GM18498 (cell line): ENCODE results near the gene GRK1.
"Not testable (repeated sequence)": the region's sequence is repeated elsewhere in the genome, so short reads cannot be mapped to it uniquely, and the experiment has no call there.

Source experiments
- ATAC-seq: cut with Tn5 transposase; IDR thresholded peaks from one replicate; pipeline ENCODE4 v1.9.1; 2021; ENCODE audit warnings: mild to moderate bottlenecking, moderate library complexity; ENCODE audit not compliant: unreplicated experiment

Gene GRK1

DNA sequence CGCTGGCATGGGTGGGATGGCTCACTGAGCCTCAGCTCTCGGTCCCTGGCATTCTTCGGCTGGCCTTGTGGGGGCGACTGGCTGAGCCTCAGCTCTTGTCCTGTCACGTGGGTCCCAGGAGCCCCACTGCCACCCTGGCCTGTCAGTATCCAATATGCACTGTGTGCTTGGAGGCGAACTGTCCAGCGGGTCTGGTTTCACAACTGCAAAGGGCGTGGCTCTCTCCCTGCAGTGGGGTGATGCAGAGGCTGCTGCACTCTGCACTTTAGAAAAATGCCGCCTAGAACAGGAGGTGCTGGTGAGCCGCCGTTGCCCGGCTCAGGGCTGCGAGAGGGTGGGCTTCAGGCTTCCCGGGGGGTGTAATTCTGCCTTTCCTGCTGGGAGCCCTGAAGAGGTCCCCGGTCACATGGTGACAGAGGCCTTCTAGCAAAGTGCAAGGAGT, 75.0 kb downstream of the GRK1 start:
- no peak for ATAC-seq

DNA sequence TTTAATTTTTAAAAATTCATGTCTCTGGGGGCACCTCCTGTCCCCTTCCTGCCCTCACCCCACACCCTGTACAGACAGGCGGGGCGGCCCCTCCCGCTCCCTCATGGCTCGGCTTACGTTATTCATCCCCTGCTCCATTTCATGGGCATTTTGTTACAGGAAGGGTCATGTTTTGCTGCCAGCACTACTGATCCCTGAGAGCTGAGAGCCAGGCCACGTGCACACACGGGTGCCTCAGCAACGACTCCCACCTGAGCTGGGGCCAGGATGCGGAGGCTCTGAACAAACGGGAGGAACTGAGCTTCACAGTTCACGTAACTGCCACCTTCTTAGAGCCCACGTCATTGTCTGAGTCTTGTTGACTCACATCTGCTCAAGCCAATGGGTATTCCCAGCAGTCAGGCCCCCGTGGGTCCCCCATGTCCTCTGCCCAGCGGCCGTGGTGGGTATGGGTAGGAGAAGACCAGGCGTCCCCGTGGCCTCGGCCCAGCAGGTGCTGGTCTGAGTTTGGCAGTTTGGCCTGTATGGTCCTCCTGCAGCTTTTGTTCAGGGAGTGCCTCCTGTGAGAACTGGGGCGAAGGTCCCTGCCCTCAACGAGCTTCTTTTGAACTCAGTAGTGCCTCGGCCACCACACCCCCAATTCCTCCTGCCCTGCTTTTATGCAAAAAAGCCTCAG, 75.6 kb downstream of the GRK1 start:
- no peak for ATAC-seq

GRCh38 chr13:113743366-113744195, 76.6 kb downstream of the GRK1 start:
- ATAC-seq = no peak

DNA sequence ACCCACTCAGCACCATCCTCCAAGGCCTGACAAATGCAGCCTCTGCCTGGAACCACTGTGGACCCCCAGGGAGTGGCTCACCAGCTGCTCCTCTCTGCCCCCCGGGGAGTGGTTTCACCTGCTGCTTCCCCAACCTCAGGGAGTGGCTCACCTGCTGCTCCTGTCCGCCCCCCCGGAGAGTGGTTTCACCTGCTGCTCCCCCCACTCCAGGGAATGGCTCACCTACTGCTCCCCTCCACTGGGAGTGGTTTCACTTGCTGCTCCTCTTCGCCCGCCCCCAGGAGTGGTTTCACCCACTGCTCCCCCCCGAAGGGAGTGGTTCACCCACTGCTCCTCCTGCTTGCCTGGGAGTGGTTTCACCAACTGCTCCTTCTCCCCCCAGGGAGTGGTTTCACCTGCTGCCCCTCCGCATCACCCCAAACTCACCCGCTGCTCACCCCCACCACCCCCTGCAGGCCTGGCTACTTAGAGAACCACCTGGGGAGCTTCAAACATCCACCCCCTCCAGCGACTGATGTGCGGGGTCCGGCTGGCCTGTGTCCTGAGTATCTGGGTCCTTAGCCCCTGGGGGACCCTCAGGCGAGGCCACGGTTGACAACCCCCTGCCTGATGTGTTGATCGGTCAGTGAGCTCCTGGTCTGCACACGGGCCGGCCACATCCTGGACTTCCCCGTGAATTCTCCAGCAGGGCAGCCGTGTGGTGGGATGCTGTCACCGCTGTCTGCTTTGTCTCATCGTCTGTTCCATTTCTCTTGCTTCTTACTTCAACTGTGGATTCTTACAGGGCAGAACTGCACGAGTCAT, 77.4 kb downstream of the GRK1 start:
- ATAC-seq = no peak

DNA sequence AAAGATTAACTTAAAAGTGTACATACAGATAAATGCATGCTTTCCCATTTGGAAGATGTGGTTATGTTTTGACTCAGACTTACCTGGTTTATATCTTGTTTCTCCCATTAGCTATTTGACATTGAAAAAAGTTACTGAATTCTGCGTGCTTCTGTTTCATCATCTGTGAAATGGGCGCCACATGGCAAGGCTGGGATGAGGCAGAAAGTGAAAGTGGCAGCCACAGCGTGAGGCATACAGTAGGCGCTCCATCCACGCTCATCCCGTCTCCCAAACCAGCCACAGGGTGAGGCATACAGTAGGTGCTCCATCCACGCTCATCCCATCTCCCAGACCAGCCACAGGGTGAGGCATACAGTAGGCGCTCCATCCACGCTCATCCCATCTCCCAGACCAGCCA, 78.0 kb downstream of the GRK1 start:
- ATAC-seq = no peak

GRCh38 chr13:113745500-113746142, 78.6 kb downstream of the GRK1 start:
- ATAC-seq = not testable (repeated sequence)

GRCh38 chr13:113746143-113746525, 79.1 kb downstream of the GRK1 start:
- ATAC-seq = no peak

- no peak for ATAC-seq
Observed at GRCh38 chr13:113746671-113747070, 79.7 kb downstream of the GRK1 start.

- ATAC-seq = no peak
Observed at GRCh38 chr13:113747291-113747833, 80.3 kb downstream of the GRK1 start.

- no peak for ATAC-seq
Observed at GRCh38 chr13:113748101-113748861, 81.3 kb downstream of the GRK1 start.

- ATAC-seq = no peak
Observed at GRCh38 chr13:113748862-113749451, 81.9 kb downstream of the GRK1 start.

DNA sequence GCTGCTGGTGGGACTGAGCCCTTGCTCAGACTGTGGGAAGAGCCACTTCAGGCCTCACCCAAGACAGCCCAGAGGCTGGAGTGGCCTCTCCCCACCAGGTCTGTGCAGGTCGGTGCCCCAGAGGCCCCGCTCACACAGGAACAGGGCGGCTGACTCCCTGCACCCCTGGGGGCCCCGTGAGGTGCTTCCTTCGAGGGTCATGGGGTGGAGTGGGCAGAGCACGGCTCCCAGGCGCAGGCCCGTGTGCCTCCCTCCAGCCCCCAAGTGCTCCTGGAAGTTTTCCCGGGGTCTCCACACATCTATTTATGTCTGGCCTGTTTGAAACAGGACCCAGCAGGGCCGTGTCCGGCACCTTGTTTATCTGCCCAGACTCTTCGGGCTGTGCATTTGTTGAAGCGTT, 82.5 kb downstream of the GRK1 start:
- no peak for ATAC-seq

GRCh38 chr13:113749967-113750366, 82.9 kb downstream of the GRK1 start:
- no peak for ATAC-seq

- ATAC-seq = no peak
Observed at GRCh38 chr13:113750554-113751399, 83.8 kb downstream of the GRK1 start.

DNA sequence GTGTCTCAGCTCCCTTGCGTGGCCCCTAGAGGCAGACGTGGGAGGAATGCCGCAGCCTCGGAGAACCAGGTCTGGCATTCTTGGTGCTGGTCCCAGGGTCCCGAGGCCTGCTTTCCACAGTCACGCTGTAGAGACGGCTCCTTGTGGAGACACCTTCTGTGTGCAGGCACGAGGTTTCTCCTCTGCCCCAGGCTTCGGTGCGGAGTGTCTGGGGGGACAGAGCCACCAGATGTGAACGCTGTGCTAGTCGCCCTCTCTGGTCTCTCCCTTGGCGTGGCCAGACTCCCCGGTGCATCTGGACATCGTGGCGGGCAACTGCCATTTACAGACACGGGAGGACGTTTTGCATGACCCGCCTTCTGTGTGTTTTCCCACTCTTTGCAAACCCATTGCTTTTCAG, 84.5 kb downstream of the GRK1 start:
- no peak for ATAC-seq

GRCh38 chr13:113752211-113752986, 85.4 kb downstream of the GRK1 start:
- not testable (repeated sequence) for ATAC-seq

DNA sequence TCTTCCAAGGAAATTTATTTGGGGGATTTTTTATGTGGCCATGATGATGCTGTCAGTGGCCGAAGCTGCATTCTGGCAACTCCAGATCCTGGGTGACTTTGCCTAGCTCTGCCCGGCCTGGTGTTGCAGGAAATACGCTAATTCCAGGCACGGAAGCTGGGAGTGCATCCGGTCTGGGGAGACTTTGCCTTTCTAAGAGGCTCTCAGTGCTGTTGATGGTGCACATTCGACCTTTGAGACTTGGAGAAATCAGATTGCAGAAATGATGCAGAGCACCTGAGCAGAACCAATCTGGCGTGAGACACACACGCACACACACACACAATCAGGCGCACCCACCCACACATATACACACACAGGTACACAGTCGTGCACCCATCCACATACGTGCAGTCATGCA, 86.2 kb downstream of the GRK1 start:
- ATAC-seq = no peak

GRCh38 chr13:113754242-113754641, 87.2 kb downstream of the GRK1 start:
- no peak for ATAC-seq
